ENCODE measurements around the gene ZNF883. TPM values are rescaled to one million over a fixed set of nuclear protein-coding genes. Genes with fewer than 3 reads are reported as not detected.

The ZNF883 gene
- total RNA-seq, 1 experiment from 2014 or later, result not detected

GRCh38 chr9:112917047-112917986, 94.7 kb downstream of the ZNF883 start:
- RAD21 ChIA-PET (ENCODE audit: low non-redundant PET in 1 of 2, low total read pairs in 2 of 2, uncharacterized antibody in 2 of 2, unreplicated experiment in 2 of 2), result no interaction called here
- Histone ChIP-seq H3K36me3 (ENCODE audit: control insufficient read depth in 1 of 2, insufficient read depth in 2 of 2, low read length in 2 of 2) (no peaks in the 10 kb centered on the region), H3K27me3 (ENCODE audit: insufficient read depth, low read length) (no peaks in the 10 kb centered on the region), H3K79me2 (ENCODE audit: insufficient read depth, low read length) (no peaks in the 10 kb centered on the region), H3K4me2 (ENCODE audit: low read length) (peak overlapping the region; percentile 55), H3K9me2 (ENCODE audit: insufficient read depth) (no peaks in the 10 kb centered on the region; the same call in 1 of the 2 replicates), H3K4me3 (replicated peaks in 1 of 2; ENCODE audit: low read depth in 1 of 2, low read length in 2 of 2) (no peak overlapping the region), H3K9me3 (ENCODE audit: control insufficient read depth in 1 of 2, insufficient read depth in 1 of 2, low read depth in 1 of 2, low read length in 2 of 2) (no peaks in the 10 kb centered on the region), H4K20me1 (ENCODE audit: insufficient read depth) (no peaks in the 10 kb centered on the region), H3K27ac (ENCODE audit: low read depth, low read length) (no peak overlapping the region), H3K4me1 (ENCODE audit: control insufficient read depth in 1 of 2, insufficient read depth in 2 of 2, low read length in 2 of 2) (peaks cover 0 to 16% of the 10 kb centered on the region in 2 experiments; a peak in 2 of 4 replicates), H2AFZ (ENCODE audit: low read depth, low read length, poor library complexity, severe bottlenecking) (no peak overlapping the region), H3K9ac (ENCODE audit: low read length) (no peak overlapping the region)
- intact Hi-C loops (cut with micrococcal nuclease), result no loop called here
- BruUV-seq (replicated peaks), result no TSS peak
- CTCF ChIA-PET, result interaction anchor here (1.2 to 2.3 kb wide), 2 partner anchors 14 to 195 kb away, joined by 4 to 10 read pairs; no protein-coding TSS in a partner anchor
- DNase-seq (ENCODE audit: low read depth, low spot score), result peak; percentile 27
- POLR2A ChIA-PET, result no interaction called here
- peak; percentile 61 for ATAC-seq
- TF ChIP-seq POLR2AphosphoS5 (IDR thresholded peaks at IDR 0.05; ENCODE audit: low read depth, low read length), result no peak
- TF ChIP-seq EZH2phosphoT487 (IDR thresholded peaks at IDR 0.05; ENCODE audit: borderline replicate concordance), result no peak
- TF ChIP-seq MAX (IDR thresholded peaks at IDR 0.05), result no peak
- TF ChIP-seq POLR2A (IDR thresholded peaks at IDR 0.05; ENCODE audit: borderline replicate concordance, extremely low read depth, insufficient read depth, insufficient read length), result no peak
- TF ChIP-seq FOSL1 (IDR thresholded peaks at IDR 0.05; ENCODE audit: low read depth), result peak; percentile 98
- no peak for TF ChIP-seq REST (IDR thresholded peaks at IDR 0.05; ENCODE audit: low read depth)
- 0 out of 2 replicates have a peak, but pooled peaks have one; percentile 20 for TF ChIP-seq ATF3 (IDR thresholded peaks at IDR 0.05)
- no peak for TF ChIP-seq ZFX (IDR thresholded peaks at IDR 0.05)
- no peak for TF ChIP-seq SIN3A (IDR thresholded peaks at IDR 0.05; ENCODE audit: low read depth)
- no peak for TF ChIP-seq CTCF (IDR thresholded peaks at IDR 0.05 in 2 of 3, conservative IDR thresholded peaks at IDR 0.05 in 1 of 3; ENCODE audit: borderline replicate concordance in 1 of 3, insufficient read depth in 1 of 3, low read depth in 2 of 3, low read length in 2 of 3)
- no peak for TF ChIP-seq EGR1 (IDR thresholded peaks at IDR 0.05; ENCODE audit: low read depth)
- TF ChIP-seq EZH2 (IDR thresholded peaks at IDR 0.05), result no peak
- TF ChIP-seq ZNF274 (IDR thresholded peaks at IDR 0.05; ENCODE audit: low read depth, low read length), result no peak
- TF ChIP-seq SP1 (IDR thresholded peaks at IDR 0.05; ENCODE audit: low read depth), result peak; percentile 73
- no peak for TF ChIP-seq RAD21 (IDR thresholded peaks at IDR 0.05; ENCODE audit: low read depth)
- TF ChIP-seq TCF7L2 (IDR thresholded peaks at IDR 0.05; ENCODE audit: borderline replicate concordance, extremely low read depth, insufficient read depth, insufficient read length), result no peak
- peak; percentile 58; the same call in 1 of the 2 replicates for TF ChIP-seq CEBPB (IDR thresholded peaks at IDR 0.05; ENCODE audit: low read depth)
- peak; percentile 77 for TF ChIP-seq SRF (IDR thresholded peaks at IDR 0.05; ENCODE audit: low read depth)
- peak; percentile 92 for TF ChIP-seq JUND (IDR thresholded peaks at IDR 0.05)
- no peak for TF ChIP-seq YY1 (IDR thresholded peaks at IDR 0.05; ENCODE audit: extremely low read depth, insufficient replicate concordance, low read depth, low read length)
- no peak for TF ChIP-seq ELF1 (IDR thresholded peaks at IDR 0.05; ENCODE audit: borderline replicate concordance, low read depth)
- TF ChIP-seq CBX3 (IDR thresholded peaks at IDR 0.05; ENCODE audit: low read depth), result peak; percentile 91

All from HCT116 (cell line).